Measurements from ENCODE around the gene ABCA5. TPM values are rescaled to one million over a fixed set of nuclear protein-coding genes. Genes with fewer than 3 reads are reported as not detected.

ABCA5 gene
- total RNA-seq, 1 experiment from 2014 or later = 13.3 TPM

DNA sequence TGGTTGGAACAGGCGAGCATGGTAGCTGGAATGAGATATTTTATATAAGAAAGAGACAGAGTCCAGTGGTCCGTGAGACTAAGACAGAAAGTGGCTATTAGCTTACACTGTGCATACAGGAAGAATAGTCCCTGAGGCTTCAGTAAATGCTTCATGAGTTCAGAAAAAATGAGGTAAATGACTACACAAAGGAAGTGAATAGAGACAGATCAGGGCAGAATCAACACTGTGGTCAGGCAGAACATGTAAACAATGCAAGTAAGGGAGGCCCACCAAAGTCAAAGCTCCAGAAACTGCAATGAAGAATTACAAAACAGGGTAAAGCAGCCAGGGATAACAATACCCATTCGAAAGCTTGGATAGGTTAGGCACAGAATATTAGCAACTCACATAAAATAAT lies 103.1 kb downstream of the ABCA5 start:
- no peaks in the 10 kb centered on the region for H3K9me3 ChIP-seq (ENCODE audit: control insufficient read depth, insufficient read depth, low read depth, low read length)
- no peaks in the 10 kb centered on the region for H3K4me1 ChIP-seq (ENCODE audit: control insufficient read depth, insufficient read depth, low read length)
- H3K27ac ChIP-seq (ENCODE audit: low read length) = no peak overlapping the region
- in situ Hi-C loops (cut with HindIII; ENCODE audit: low pct_unique_long_range_greater_than_20kb, low sequenced_read_pairs) = no loop called here
- DNase-seq (ENCODE audit: low read depth, low spot score) (no peak), ATAC-seq (no peak)
- TF ChIP-seq SIN3A (IDR thresholded peaks at IDR 0.05; ENCODE audit: borderline replicate concordance, insufficient read depth, low read depth, low read length) (no peak), TCF7L2 (IDR thresholded peaks at IDR 0.05; ENCODE audit: low read depth, low read length) (no peak), POLR2AphosphoS5 (IDR thresholded peaks at IDR 0.05; ENCODE audit: low read depth, low read length) (no peak)
- TF ChIP-seq, protein P1, sequence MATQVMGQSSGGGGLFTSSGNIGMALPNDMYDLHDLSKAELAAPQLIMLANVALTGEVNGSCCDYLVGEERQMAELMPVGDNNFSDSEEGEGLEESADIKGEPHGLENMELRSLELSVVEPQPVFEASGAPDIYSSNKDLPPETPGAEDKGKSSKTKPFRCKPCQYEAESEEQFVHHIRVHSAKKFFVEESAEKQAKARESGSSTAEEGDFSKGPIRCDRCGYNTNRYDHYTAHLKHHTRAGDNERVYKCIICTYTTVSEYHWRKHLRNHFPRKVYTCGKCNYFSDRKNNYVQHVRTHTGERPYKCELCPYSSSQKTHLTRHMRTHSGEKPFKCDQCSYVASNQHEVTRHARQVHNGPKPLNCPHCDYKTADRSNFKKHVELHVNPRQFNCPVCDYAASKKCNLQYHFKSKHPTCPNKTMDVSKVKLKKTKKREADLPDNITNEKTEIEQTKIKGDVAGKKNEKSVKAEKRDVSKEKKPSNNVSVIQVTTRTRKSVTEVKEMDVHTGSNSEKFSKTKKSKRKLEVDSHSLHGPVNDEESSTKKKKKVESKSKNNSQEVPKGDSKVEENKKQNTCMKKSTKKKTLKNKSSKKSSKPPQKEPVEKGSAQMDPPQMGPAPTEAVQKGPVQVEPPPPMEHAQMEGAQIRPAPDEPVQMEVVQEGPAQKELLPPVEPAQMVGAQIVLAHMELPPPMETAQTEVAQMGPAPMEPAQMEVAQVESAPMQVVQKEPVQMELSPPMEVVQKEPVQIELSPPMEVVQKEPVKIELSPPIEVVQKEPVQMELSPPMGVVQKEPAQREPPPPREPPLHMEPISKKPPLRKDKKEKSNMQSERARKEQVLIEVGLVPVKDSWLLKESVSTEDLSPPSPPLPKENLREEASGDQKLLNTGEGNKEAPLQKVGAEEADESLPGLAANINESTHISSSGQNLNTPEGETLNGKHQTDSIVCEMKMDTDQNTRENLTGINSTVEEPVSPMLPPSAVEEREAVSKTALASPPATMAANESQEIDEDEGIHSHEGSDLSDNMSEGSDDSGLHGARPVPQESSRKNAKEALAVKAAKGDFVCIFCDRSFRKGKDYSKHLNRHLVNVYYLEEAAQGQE (IDR thresholded peaks at IDR 0.05; ENCODE audit: insufficient read depth in 1 of 2, low read depth in 2 of 2, low read length in 1 of 2) = no peak
- TF ChIP-seq, protein P2, sequence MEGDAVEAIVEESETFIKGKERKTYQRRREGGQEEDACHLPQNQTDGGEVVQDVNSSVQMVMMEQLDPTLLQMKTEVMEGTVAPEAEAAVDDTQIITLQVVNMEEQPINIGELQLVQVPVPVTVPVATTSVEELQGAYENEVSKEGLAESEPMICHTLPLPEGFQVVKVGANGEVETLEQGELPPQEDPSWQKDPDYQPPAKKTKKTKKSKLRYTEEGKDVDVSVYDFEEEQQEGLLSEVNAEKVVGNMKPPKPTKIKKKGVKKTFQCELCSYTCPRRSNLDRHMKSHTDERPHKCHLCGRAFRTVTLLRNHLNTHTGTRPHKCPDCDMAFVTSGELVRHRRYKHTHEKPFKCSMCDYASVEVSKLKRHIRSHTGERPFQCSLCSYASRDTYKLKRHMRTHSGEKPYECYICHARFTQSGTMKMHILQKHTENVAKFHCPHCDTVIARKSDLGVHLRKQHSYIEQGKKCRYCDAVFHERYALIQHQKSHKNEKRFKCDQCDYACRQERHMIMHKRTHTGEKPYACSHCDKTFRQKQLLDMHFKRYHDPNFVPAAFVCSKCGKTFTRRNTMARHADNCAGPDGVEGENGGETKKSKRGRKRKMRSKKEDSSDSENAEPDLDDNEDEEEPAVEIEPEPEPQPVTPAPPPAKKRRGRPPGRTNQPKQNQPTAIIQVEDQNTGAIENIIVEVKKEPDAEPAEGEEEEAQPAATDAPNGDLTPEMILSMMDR (IDR thresholded peaks at IDR 0.05) = no peak
- CTCF ChIA-PET = no interaction called here
- H3K36me3 ChIP-seq (ENCODE audit: control insufficient read depth, insufficient read depth, low read length) = no peaks in the 10 kb centered on the region
- no TSS peak for BruUV-seq (replicated peaks)
- no peak overlapping the region for H3K4me3 ChIP-seq (ENCODE audit: low read depth in 2 of 2, low read length in 2 of 2)
- intact Hi-C loops (cut with micrococcal nuclease; ENCODE audit: unreplicated experiment) = no loop called here
- POLR2A ChIA-PET = no interaction called here
- H3K27me3 ChIP-seq (ENCODE audit: control insufficient read depth, insufficient read depth, low read length) = no peaks in the 10 kb centered on the region

DNA sequence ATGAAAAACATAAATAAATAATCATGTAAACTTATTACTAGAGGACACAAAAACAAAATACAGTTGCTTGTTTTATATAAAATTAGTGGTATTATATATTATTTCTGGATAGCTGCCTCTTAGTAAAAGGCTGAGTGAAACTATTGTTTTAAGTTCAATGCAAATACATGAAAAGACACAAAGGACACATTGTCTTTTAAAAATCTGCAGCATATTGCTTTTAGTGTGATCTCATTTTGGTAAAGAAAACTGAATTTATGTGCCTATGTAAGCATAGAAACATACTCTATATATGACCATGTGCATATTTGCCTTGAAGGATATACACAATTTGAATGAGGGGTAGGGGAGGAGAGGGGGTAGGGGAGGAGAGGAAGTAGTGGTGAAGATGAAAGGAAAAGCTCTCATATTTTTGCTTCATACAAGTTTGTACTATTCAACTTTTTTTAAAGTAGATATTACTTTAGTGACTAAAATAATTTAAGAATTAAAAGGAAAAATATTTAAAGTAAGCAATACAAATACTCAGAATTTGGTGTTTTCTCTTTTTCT lies 104.2 kb downstream of the ABCA5 start:
- ChIA-PET POLR2A (no interaction called here), CTCF (no interaction called here)
- Histone ChIP-seq H3K36me3 (ENCODE audit: control insufficient read depth, insufficient read depth, low read length) (no peaks in the 10 kb centered on the region), H3K27ac (ENCODE audit: low read length) (no peak overlapping the region), H3K4me3 (ENCODE audit: low read depth in 2 of 2, low read length in 2 of 2) (no peak overlapping the region), H3K9me3 (ENCODE audit: control insufficient read depth, insufficient read depth, low read depth, low read length) (no peaks in the 10 kb centered on the region), H3K27me3 (ENCODE audit: control insufficient read depth, insufficient read depth, low read length) (no peaks in the 10 kb centered on the region), H3K4me1 (ENCODE audit: control insufficient read depth, insufficient read depth, low read length) (no peaks in the 10 kb centered on the region)
- no TSS peak for BruUV-seq (replicated peaks)
- intact Hi-C loops (cut with micrococcal nuclease; ENCODE audit: unreplicated experiment) = no loop called here
- in situ Hi-C loops (cut with HindIII; ENCODE audit: low pct_unique_long_range_greater_than_20kb, low sequenced_read_pairs) = no loop called here
- TF ChIP-seq TCF7L2 (IDR thresholded peaks at IDR 0.05; ENCODE audit: low read depth, low read length) = no peak
- TF ChIP-seq, protein P1 (IDR thresholded peaks at IDR 0.05; ENCODE audit: insufficient read depth in 1 of 2, low read depth in 2 of 2, low read length in 1 of 2) = no peak
- TF ChIP-seq, protein P2 (IDR thresholded peaks at IDR 0.05) = no peak
- no peak for TF ChIP-seq SIN3A (IDR thresholded peaks at IDR 0.05; ENCODE audit: borderline replicate concordance, insufficient read depth, low read depth, low read length)
- TF ChIP-seq POLR2AphosphoS5 (IDR thresholded peaks at IDR 0.05; ENCODE audit: low read depth, low read length) = no peak
- ATAC-seq = no peak
- DNase-seq (ENCODE audit: low read depth, low spot score) = no peak
